Gastroesophageal sphincter (tissue), 4 donors: ENCODE data around the gene RPL38. TPM values are rescaled to one million over a fixed set of nuclear protein-coding genes. Genes with fewer than 3 reads are reported as not detected.
A peak's percentile ranks its signal among the peaks of the same experiment; 100 is the strongest.

Experiments used
- ATAC-seq: fragments of 150-250 bp; one replicate; pipeline ENCODE4 v1.9.1; 2016; ENCODE audit warnings: mild to moderate bottlenecking, moderate library complexity
- H3K27ac ChIP-seq, 4 donors: fragments of 200-600 bp; sonication (generic) in 3 of 4; 1 replicate in 3 of 4; 2 replicates in 1 of 4; pipeline ENCODE4 v1.5.1; 2016 to 2019
- H3K27me3 ChIP-seq: fragments of 200-600 bp; sonication (generic); one replicate; pipeline ENCODE4 v1.5.1; 2019
- H3K36me3 ChIP-seq, 2 donors: fragments of 200-600 bp; sonication (generic); one replicate each; pipeline ENCODE4 v1.5.1; 2019; ENCODE audit warnings: control low read depth in 1 of 2
- H3K4me1 ChIP-seq, 3 donors: fragments of 200-600 bp; sonication (generic); 1 replicate in 2 of 3; 2 replicates in 1 of 3; pipeline ENCODE4 v1.5.1; 2016 to 2019; ENCODE audit warnings: control low read depth in 2 of 3
- H3K4me3 ChIP-seq, 2 donors: fragments of 200-600 bp; sonication (generic); one replicate each; pipeline ENCODE4 v1.5.1; 2019; ENCODE audit warnings: mild to moderate bottlenecking in 1 of 2, moderate library complexity in 1 of 2
- H3K9me3 ChIP-seq, 3 donors: fragments of 200-600 bp; sonication (generic); one replicate each; pipeline ENCODE4 v1.5.1; 2017 to 2019; ENCODE audit warnings: control low read depth in 2 of 3
- CTCF ChIP-seq, 4 experiments: fragments of 200-600 bp in 2 of 4; fragments of 450-650 bp in 2 of 4; sonication (generic) in 1 of 4; IDR thresholded peaks; one replicate each; pipeline ENCODE4 v1.5.1; 2017 to 2019; ENCODE audit warnings: antibody characterized with exemption in 4 of 4, mild to moderate bottlenecking in 2 of 4, moderate library complexity in 2 of 4
- EP300 ChIP-seq: sonication (generic); formaldehyde crosslinking; IDR thresholded peaks from one replicate; pipeline ENCODE4 v1.6.1; 2017; ENCODE audit warnings: antibody characterized with exemption, mild to moderate bottlenecking
- POLR2A ChIP-seq, 2 donors: fragments of 450-650 bp; IDR thresholded peaks; one replicate each; pipeline ENCODE4 v1.6.1; 2017; ENCODE audit warnings: antibody characterized with exemption in 2 of 2, mild to moderate bottlenecking in 2 of 2, moderate library complexity in 1 of 2
- POLR2AphosphoS5 ChIP-seq: sonication (generic); formaldehyde crosslinking; IDR thresholded peaks from one replicate; pipeline ENCODE4 v1.6.1; 2017; ENCODE audit warnings: antibody characterized with exemption
- WGBS, 2 donors: methylation state at CpG; one replicate each; pipeline ENCODE4 v1.1.5; 2018; ENCODE audit warnings: low coverage in 1 of 2; 5-methylcytosine and 5-hydroxymethylcytosine counted together
- total RNA-seq, 4 donors: library from RNA; depleted of rRNA; stranded (reverse); fragments of >200 nt; gene quantifications; one replicate each; pipeline ENCODE4 v1.1.0, GENCODE V29; 2016

Gene RPL38
- total RNA-seq, 4 donors from 2014 or later: 407 to 628 (median 526) TPM

- H3K27ac ChIP-seq: peak overlapping the region in 3 of 4 donors; percentile 14 to 46 (median 29)
- no peaks in the 10 kb centered on the region for H3K9me3 ChIP-seq
- peaks cover 0 to 95% (median 42%) of the 10 kb centered on the region in 3 donors for H3K4me1 ChIP-seq
- no peak overlapping the region for H3K4me3 ChIP-seq
- no peak for TF ChIP-seq EP300
- peak in 3 of 4 experiments; percentile 88 to 95 (median 93) for TF ChIP-seq CTCF (IDR thresholded peaks at IDR 0.05)
- no peak for TF ChIP-seq POLR2A (IDR thresholded peaks at IDR 0.05)
- peak; percentile 15 for TF ChIP-seq POLR2AphosphoS5
- no peaks in the 10 kb centered on the region for H3K27me3 ChIP-seq
- H3K36me3 ChIP-seq: peaks cover 0 to 48% of the 10 kb centered on the region in 2 donors
- 28 to 36% methylated on average over 7 to 17 of the region's 18 CpGs for WGBS, 2 donors
- ATAC-seq: no peak
Measured at GRCh38 chr17:74210191-74211140, 7.0 kb downstream of the RPL38 start.

GRCh38 chr17:74211141-74211911, 7.8 kb downstream of the RPL38 start:
- no peak for TF ChIP-seq POLR2AphosphoS5
- TF ChIP-seq EP300: no peak
- no peak for TF ChIP-seq CTCF (IDR thresholded peaks at IDR 0.05)
- no peak for TF ChIP-seq POLR2A (IDR thresholded peaks at IDR 0.05)
- Histone ChIP-seq H3K4me1 (peaks cover 0 to 86% (median 38%) of the 10 kb centered on the region in 3 donors), H3K27me3 (no peaks in the 10 kb centered on the region), H3K27ac (peak overlapping the region in 3 of 4 donors; percentile 14 to 79 (median 46)), H3K4me3 (peak overlapping the region in 1 of 2 donors; percentile 61), H3K9me3 (no peaks in the 10 kb centered on the region), H3K36me3 (peaks cover 0 to 39% of the 10 kb centered on the region in 2 donors)
- no peak for ATAC-seq
- 20 to 51% methylated on average over 1 to 2 of the region's 14 CpGs for WGBS, 2 donors

- Histone ChIP-seq H3K4me1 (peaks cover 0 to 81% (median 38%) of the 10 kb centered on the region in 3 donors), H3K36me3 (peaks cover 0 to 35% of the 10 kb centered on the region in 2 donors), H3K4me3 (peak overlapping the region; percentile 49 to 61), H3K9me3 (no peaks in the 10 kb centered on the region), H3K27me3 (no peaks in the 10 kb centered on the region), H3K27ac (peak overlapping the region in 1 of 4 donors; percentile 79)
- TF ChIP-seq CTCF (IDR thresholded peaks at IDR 0.05) (no peak), POLR2AphosphoS5 (no peak), POLR2A (IDR thresholded peaks at IDR 0.05) (no peak), EP300 (no peak)
- no peak for ATAC-seq
- WGBS, 2 donors: 36 to 63% methylated on average over 5 to 6 of the region's 8 CpGs
Measured at GRCh38 chr17:74211912-74212208, 8.4 kb downstream of the RPL38 start.

- Histone ChIP-seq H3K4me1 (peaks cover 0 to 76% (median 38%) of the 10 kb centered on the region in 3 donors), H3K36me3 (peaks cover 0 to 30% of the 10 kb centered on the region in 2 donors), H3K27me3 (no peaks in the 10 kb centered on the region), H3K9me3 (no peaks in the 10 kb centered on the region), H3K4me3 (peak overlapping the region; percentile 49 to 61), H3K27ac (peak overlapping the region; percentile 25 to 87 (median 82))
- ATAC-seq: no peak
- 10% methylated on average over 6 of the region's 48 CpGs; no CpG with 5 or more reads in 1 of the 2 donors for WGBS, 2 donors
- TF ChIP-seq CTCF (IDR thresholded peaks at IDR 0.05) (no peak), POLR2A (IDR thresholded peaks at IDR 0.05) (no peak), EP300 (no peak), POLR2AphosphoS5 (no peak)
Measured at GRCh38 chr17:74212209-74212912, 8.9 kb downstream of the RPL38 start.
